Epithelial cell of proximal tubule (primary cell): Measurements from ENCODE around the gene CARMIL1. TPM values are rescaled to one million over a fixed set of nuclear protein-coding genes. Genes with fewer than 3 reads are reported as not detected.

Source experiments
- DNase-seq: peaks from one replicate; pipeline ENCODE4 v3.0.0-alpha.2; 2011; ENCODE audit warnings: low read depth
- H3K4me3 ChIP-seq: 2 replicates; pipeline ENCODE4 v1.5.1; 2011; ENCODE audit warnings: low read depth, mild to moderate bottlenecking, low read length
- total RNA-seq: library from RNA; depleted of rRNA; stranded (reverse); fragments of >200 nt; gene quantifications from 2 replicates; pipeline ENCODE4 v1.2.3, GENCODE V29; 2015
- TF ChIP-seq, protein P1 (sequence below): conservative IDR thresholded peaks from 2 replicates; pipeline ENCODE4 v1.5.1; 2012; ENCODE audit warnings: low read depth, mild to moderate bottlenecking, low read length

CARMIL1 gene
- total RNA-seq, 1 donor from 2014 or later, result 27.7 TPM

DNA sequence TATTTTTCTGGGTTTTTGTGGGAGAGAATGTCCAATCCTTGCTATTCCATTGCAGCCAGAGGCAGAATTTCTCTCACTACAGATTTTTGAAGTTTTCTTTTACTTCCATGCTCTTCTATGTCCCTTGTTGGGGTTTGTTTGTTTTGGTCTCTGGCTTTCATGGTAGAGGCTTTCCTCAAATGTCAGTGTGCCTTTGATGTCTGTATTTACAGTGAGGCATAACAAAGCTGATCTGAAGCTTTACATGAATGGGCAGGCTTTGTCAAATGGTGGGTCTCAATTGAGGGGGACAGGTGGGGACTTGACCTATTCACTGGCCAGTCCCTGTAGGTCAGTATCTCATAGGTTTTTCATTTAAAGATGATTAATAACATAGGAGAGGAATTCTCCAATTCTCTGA, 8.6 kb upstream of the CARMIL1 start:
- no peak overlapping the region for H3K4me3 ChIP-seq
- TF ChIP-seq, protein P1, sequence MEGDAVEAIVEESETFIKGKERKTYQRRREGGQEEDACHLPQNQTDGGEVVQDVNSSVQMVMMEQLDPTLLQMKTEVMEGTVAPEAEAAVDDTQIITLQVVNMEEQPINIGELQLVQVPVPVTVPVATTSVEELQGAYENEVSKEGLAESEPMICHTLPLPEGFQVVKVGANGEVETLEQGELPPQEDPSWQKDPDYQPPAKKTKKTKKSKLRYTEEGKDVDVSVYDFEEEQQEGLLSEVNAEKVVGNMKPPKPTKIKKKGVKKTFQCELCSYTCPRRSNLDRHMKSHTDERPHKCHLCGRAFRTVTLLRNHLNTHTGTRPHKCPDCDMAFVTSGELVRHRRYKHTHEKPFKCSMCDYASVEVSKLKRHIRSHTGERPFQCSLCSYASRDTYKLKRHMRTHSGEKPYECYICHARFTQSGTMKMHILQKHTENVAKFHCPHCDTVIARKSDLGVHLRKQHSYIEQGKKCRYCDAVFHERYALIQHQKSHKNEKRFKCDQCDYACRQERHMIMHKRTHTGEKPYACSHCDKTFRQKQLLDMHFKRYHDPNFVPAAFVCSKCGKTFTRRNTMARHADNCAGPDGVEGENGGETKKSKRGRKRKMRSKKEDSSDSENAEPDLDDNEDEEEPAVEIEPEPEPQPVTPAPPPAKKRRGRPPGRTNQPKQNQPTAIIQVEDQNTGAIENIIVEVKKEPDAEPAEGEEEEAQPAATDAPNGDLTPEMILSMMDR, result no peak
- DNase-seq, result no peak

DNA sequence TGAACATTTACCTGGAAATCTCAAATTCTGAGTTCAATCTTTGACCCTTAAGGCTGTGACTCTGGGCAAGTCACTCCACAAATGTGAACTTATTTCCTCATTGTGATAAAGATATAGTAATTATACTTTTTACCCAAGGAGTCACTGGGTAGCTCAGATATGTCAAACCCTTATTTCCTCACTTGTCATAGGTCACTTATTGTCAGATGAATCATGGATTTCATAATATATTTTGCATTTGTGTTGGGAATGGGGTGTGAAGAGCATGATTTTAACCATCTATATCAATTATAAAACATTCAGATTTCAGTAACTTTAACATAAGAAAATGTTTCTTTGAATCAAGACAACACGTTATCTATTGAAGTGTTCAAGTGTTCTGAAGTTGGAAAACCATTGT, 3.7 kb upstream of the CARMIL1 start:
- TF ChIP-seq, protein P1, result no peak
- H3K4me3 ChIP-seq, result no peak overlapping the region
- no peak for DNase-seq

DNA sequence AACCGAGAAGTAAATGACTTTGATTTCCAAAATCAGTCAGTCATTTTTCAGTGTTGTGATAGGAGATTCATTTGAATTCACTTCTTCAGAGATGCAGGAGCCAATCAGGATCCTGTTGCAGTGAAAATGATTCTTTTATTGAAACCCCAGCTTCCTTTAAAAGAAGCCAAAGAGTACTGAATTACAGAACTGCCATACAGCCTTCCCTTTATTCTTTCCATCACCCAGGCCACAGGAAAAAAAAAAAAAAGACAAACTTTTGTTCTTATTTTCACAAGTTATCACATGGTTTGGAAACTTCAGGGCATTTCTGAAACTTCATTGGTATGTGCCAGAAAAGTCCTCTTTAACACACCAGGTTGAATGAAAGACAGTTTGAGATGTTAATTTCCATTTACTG, 1.8 kb upstream of the CARMIL1 start:
- no peak overlapping the region for H3K4me3 ChIP-seq
- TF ChIP-seq, protein P1, result no peak
- no peak for DNase-seq

DNA sequence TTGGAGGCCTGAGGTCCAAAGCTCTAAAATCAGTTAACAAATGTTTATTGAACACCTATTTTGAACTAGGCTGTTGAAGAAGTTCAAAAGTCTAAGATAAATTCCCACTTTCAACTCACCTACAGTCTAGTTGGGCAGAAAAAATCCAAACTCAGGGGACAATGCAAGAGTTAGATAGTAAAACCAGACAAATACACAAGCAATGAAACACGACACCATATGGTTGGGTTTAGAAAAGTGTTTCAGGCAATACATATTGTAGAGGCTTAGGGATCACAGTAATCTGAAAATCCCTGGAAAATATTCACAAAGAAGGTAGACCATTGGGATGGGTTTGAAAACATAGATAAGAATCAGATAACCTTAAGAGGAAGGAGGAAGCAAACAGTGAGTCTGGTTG, 1.3 kb upstream of the CARMIL1 start:
- peak overlapping the region; percentile 99 for H3K4me3 ChIP-seq
- DNase-seq, result no peak
- TF ChIP-seq, protein P1, result no peak

DNA sequence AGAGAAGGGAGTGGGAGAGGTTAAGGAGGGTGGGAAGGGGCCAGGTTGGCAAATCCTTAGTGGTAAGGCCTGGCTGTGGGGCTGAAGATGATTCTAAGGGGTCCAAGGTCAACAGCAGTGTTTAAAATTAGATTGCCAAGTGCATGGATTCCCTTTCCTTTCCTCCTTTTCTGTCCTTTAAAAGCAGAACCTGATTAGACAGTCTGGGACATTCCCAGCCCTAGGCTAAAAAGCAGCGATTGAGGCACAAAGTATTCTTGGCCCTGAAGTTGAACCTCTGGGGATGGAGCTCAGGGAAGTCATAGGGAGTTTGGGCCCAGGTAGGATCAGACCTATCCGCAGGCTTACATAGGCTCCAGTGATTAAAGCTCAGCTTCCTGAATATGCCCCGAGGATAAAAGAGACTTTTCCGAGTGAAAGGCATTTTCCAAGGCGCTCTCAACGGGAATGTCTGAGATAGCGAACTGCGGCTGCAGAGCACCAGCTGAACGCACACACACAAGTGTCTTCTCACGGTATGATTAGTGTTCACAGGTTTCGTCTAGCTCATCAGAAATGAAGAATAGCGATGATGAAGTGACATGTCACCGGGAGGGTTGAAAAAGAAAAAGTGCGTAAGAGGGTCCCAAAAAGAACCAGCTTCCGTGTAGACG, 787 bp upstream of the CARMIL1 start:
- DNase-seq, result no peak
- peak overlapping the region; percentile 99 for H3K4me3 ChIP-seq
- TF ChIP-seq, protein P1, result no peak

DNA sequence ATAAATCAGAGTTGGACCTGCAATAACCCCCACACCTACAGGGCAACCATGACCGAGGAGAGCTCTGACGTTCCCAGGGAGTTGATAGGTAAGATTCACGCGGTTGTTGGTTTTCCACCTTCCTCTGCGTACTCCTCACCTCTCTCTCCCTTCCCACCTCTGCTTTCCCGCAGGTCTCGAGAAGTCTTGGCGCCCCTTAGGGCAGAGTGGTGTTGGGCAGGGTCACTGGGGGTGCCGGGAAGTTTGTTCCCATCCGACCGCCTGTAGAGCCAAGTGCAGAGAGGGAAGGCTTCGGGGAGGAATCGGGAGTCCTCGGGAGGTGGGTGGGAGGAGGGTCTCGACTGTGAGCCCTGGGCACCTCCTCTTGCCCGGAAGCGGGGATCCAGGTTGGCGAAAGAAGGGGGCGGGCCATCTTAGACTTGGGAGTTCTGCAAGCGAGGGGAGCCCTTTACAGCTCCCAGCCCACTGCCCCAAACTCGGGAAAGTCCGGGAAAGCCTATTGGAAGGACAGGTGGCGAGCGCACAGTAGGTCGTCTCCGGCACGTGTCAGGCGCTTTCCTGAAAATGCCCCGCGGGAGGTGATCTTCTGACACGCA, 672 bp downstream of the CARMIL1 start:
- H3K4me3 ChIP-seq, result peak overlapping the region; percentile 99
- TF ChIP-seq, protein P1, result peak; percentile 10
- no peak for DNase-seq
